ENCODE data around the gene FAM83G. TPM values are rescaled to one million over a fixed set of nuclear protein-coding genes. Genes with fewer than 3 reads are reported as not detected.

FAM83G gene
- total RNA-seq, 1 experiment from 2014 or later, result 21.5 TPM

- CTCF ChIA-PET, result no interaction called here
- H3K4me3 Mint-ChIP-seq (ENCODE audit: low read depth, unreplicated experiment), result no peak overlapping the region
- H3K27ac Mint-ChIP-seq (ENCODE audit: unreplicated experiment), result no peak overlapping the region
- H3K4me1 Mint-ChIP-seq (ENCODE audit: low read depth, unreplicated experiment), result peaks cover 11% of the 10 kb centered on the region
- H3K9me3 Mint-ChIP-seq (ENCODE audit: low read depth, unreplicated experiment), result no peaks in the 10 kb centered on the region
- TF ChIP-seq CTCF (IDR thresholded peaks at IDR 0.05; ENCODE audit: unreplicated experiment), result no peak
- H3K27me3 Mint-ChIP-seq (ENCODE audit: unreplicated experiment), result no peaks in the 10 kb centered on the region
- no TSS peak for BruUV-seq (replicated peaks)
- peaks cover 8% of the 10 kb centered on the region for H3K36me3 Mint-ChIP-seq (ENCODE audit: insufficient read depth, unreplicated experiment)
- intact Hi-C loops (cut with micrococcal nuclease; ENCODE audit: unreplicated experiment), result no loop called here
- no peak for DNase-seq
Observed at GRCh38 chr17:18987862-18988545, 16.6 kb downstream of the FAM83G start.

- Mint-ChIP-seq H3K27ac (ENCODE audit: unreplicated experiment) (no peak overlapping the region), H3K27me3 (ENCODE audit: unreplicated experiment) (no peaks in the 10 kb centered on the region), H3K4me1 (ENCODE audit: low read depth, unreplicated experiment) (peaks cover 14% of the 10 kb centered on the region), H3K36me3 (ENCODE audit: insufficient read depth, unreplicated experiment) (peaks cover 12% of the 10 kb centered on the region), H3K9me3 (ENCODE audit: low read depth, unreplicated experiment) (no peaks in the 10 kb centered on the region), H3K4me3 (ENCODE audit: low read depth, unreplicated experiment) (no peak overlapping the region)
- TF ChIP-seq CTCF (IDR thresholded peaks at IDR 0.05; ENCODE audit: unreplicated experiment), result no peak
- CTCF ChIA-PET, result no interaction called here
- DNase-seq, result no peak
- no TSS peak for BruUV-seq (replicated peaks)
- intact Hi-C loops (cut with micrococcal nuclease; ENCODE audit: unreplicated experiment), result no loop called here
Observed at GRCh38 chr17:18987230-18987610, 17.3 kb downstream of the FAM83G start.

- no TSS peak for BruUV-seq (replicated peaks)
- peaks cover 19% of the 10 kb centered on the region for H3K4me1 Mint-ChIP-seq (ENCODE audit: low read depth, unreplicated experiment)
- DNase-seq, result no peak
- peaks cover 17% of the 10 kb centered on the region for H3K36me3 Mint-ChIP-seq (ENCODE audit: insufficient read depth, unreplicated experiment)
- no peaks in the 10 kb centered on the region for H3K9me3 Mint-ChIP-seq (ENCODE audit: low read depth, unreplicated experiment)
- no peaks in the 10 kb centered on the region for H3K27me3 Mint-ChIP-seq (ENCODE audit: unreplicated experiment)
- CTCF ChIA-PET, result no interaction called here
- intact Hi-C loops (cut with micrococcal nuclease; ENCODE audit: unreplicated experiment), result no loop called here
- no peak overlapping the region for H3K4me3 Mint-ChIP-seq (ENCODE audit: low read depth, unreplicated experiment)
- TF ChIP-seq CTCF (IDR thresholded peaks at IDR 0.05; ENCODE audit: unreplicated experiment), result no peak
- no peak overlapping the region for H3K27ac Mint-ChIP-seq (ENCODE audit: unreplicated experiment)
Observed at GRCh38 chr17:18986541-18987229, 17.9 kb downstream of the FAM83G start.

GRCh38 chr17:18985475-18985874 lies 19.1 kb downstream of the FAM83G start:
- Mint-ChIP-seq H3K9me3 (ENCODE audit: low read depth, unreplicated experiment) (no peaks in the 10 kb centered on the region), H3K27ac (ENCODE audit: unreplicated experiment) (no peak overlapping the region), H3K27me3 (ENCODE audit: unreplicated experiment) (no peaks in the 10 kb centered on the region), H3K4me3 (ENCODE audit: low read depth, unreplicated experiment) (no peak overlapping the region), H3K36me3 (ENCODE audit: insufficient read depth, unreplicated experiment) (peaks cover 18% of the 10 kb centered on the region), H3K4me1 (ENCODE audit: low read depth, unreplicated experiment) (peaks cover 19% of the 10 kb centered on the region)
- intact Hi-C loops (cut with micrococcal nuclease; ENCODE audit: unreplicated experiment), result no loop called here
- no peak for DNase-seq
- TF ChIP-seq CTCF (IDR thresholded peaks at IDR 0.05; ENCODE audit: unreplicated experiment), result no peak
- CTCF ChIA-PET, result no interaction called here
- no TSS peak for BruUV-seq (replicated peaks)
